Left ventricle myocardium superior (tissue), 1 donor: ENCODE measurements around the gene KIF6. TPM values are rescaled to one million over a fixed set of nuclear protein-coding genes. Genes with fewer than 3 reads are reported as not detected.
"Not testable (repeated sequence)": the region's sequence is repeated elsewhere in the genome, so short reads cannot be mapped to it uniquely, and the experiment has no call there.

ENCODE experiments used
- ATAC-seq: fragments of 200-7000 bp; cut with Tn5 transposase; one replicate; pipeline ENCODE4 v1.9.1; 2020; ENCODE audit warnings: mild to moderate bottlenecking, moderate library complexity
- DNase-seq: peaks from one replicate; pipeline ENCODE4 v3.0.0-alpha.2; 2020
- intact Hi-C: fragments of 100-400 bp; cut with micrococcal nuclease; formaldehyde crosslinking; loops from one replicate; pipeline ENCODE4 v1.11.0; 2022
- total RNA-seq: library from RNA; stranded (reverse); fragmentation: NEBNext Ultra II Directional; extraction: Animal tissue kit (Norgen Biotek cat#: 25700); gene quantifications from one replicate; pipeline ENCODE4 v1.2.1, GENCODE V29; 2021
- donor health status: DM: no; HTN: yes; CAD: no; lungs with severe emphysema.

The KIF6 gene
- total RNA-seq, 1 donor from 2014 or later: 0.12 TPM

DNA sequence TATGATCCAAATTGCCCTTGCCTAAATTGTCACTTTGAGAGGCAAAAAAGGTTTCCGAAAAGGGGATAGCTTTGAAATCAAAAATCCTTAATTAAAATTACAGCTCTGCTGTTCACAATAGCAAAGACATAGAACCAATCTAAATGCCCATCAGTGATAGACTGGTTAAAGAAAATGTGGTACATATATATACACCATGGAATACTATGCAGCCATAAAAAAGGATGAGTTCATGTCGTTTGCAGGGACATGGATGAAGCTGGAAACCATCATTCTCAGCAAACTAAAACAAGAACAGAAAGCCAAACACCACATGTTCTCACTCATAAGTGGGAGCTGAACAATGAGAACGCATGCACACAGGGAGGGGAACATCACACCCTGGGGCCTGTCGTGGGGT lies 1.9 kb downstream of the KIF6 start:
- DNase-seq, intact Hi-C loops, ATAC-seq: not testable (repeated sequence)

- no peak for ATAC-seq
- no peak for DNase-seq
- intact Hi-C loops: no loop called here
These were observed 10.4 kb downstream of the KIF6 start for GRCh38 chr6:39714802-39715201.

DNA sequence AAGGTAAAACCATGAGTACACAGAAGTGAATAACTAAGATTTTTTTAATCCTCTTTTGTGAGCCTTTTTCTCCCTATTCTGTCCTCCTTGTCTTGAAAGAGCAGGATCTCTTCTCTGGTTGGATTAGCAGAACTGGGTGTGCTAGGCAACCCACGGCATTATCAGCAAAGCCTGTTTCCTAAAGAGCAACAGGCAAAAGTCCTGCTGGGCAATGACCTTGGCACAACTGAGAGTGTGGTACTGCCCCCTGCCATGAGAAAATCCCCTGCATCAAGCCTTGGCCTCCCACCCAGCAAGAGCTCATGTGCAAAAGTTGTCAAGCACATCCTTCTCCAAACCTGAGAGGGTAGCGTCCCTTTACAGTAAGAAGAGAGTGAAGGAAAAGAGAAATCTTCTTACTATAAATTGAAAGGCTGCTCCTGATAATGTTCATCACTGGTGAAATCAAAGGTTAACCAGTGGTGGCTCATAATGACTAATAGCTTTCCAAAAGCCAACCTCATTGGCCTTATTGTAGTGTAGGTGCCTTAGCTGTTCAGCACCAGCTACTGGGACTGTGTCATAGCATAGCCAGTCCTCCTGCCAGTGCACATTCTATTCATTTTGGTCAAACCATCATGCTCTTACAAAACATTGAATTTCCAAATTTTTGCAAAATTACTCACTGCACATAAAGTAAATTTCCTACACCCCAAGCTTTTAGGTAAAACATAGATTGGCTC lies 17.1 kb downstream of the KIF6 start:
- DNase-seq (no peak), ATAC-seq (no peak)
- intact Hi-C loops: no loop called here

DNA sequence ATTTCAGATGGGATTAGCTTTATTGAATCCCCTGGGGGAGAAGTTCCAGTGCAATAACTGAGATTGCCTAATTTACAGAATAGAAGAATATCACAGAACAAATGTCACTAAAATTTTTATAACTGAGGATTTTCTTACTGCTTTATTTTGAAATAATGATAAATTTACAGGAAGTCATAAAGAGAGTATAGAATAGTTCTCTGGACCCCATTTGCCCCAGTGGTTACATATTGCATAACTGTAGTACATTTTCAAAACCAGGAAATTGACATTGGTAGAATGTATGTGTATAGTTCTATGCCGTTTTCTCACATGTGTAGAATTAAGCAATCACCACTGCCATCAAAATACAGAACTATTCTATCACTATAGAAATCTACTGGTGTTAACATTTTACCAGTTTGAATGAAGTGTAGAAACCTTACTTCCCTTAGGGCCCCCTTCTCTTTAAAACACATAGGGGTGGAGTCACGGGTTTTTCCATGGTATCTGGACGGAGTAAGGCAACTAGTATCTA lies 18.3 kb downstream of the KIF6 start:
- intact Hi-C loops: no loop called here
- no peak for DNase-seq
- ATAC-seq: no peak

DNA sequence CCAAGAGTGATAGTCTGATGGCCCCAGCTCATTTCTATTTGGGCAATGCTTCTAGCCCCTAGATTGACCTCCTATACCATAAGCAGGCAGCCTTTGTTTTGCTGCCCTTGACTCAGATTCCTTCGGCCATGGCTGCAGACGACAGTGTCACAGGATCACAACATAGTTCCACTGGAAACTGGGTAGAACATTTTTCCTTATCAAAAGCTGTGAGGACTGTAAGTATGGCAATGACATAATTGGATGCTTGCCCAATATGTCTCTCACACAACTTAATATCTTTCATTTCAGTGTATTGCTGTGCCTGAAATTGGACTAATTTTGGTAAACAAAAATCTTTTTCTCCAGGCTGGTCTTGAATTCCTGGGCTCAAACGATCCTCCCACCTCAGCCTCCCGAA lies 22.9 kb downstream of the KIF6 start:
- DNase-seq (no peak), ATAC-seq (no peak)
- intact Hi-C loops: no loop called here

GRCh38 chr6:39700362-39700761 lies 24.8 kb downstream of the KIF6 start:
- ATAC-seq (no peak), DNase-seq (no peak)
- intact Hi-C loops: no loop called here

- DNase-seq: no peak
- ATAC-seq: no peak
- intact Hi-C loops: no loop called here
These were observed 26.4 kb downstream of the KIF6 start for GRCh38 chr6:39698789-39699188.

DNA sequence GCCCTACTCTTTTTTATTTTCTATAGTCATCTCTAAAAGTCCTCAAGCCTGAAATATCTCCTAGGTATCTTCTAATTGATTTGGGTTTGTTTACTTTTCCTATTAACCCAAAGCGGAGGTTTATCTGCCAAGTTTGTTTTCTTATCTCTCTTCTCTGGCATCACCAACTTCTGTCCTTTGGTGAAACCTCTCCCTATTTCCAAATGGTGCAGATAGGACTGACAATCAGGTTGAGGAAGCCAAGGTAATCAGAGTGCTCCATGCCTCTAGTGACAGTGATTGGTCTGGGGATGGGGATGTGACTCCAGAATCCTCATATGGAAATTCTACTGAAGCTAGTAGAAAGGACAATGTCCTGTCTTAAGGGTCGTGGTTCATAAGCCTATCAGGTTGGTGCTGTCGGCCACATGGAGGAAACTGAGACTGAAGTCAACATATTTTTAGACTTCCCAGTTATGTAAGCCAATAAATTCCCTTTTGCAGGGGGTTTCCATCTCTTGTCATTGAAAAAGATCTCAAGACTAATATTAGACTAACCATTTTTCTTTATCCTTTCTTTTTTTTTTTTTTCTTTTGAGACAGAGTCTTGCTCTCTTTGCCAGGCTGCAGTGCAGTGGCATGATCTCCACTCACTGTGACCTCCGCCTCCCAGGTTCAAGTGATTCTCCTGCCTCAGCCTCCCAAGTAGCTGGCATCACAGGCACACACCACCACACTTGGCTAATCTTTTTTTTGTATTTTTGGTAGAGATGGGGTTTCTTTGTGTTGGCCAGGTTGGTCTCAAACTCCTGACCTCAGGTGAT lies 28.0 kb downstream of the KIF6 start:
- ATAC-seq (no peak), DNase-seq (no peak)
- intact Hi-C loops: no loop called here

DNA sequence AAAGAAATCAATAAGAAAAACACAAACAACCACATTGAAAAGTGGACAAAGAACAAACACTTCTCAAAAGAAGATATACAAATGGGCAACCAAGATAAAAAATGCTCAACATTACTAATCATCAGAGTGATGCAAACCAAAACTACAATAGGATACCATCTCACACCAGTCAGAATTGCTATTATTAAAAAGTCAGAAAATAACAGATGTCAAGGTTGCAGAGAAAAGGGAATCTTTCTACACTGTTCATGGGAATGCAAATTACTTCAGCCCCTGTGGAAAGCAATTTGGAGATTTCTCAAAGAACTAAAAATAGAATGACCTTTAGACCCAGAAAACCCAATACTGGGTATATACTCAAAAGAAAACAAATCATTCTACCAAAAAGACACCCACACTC lies 29.8 kb downstream of the KIF6 start:
- DNase-seq (no peak), ATAC-seq (no peak)
- intact Hi-C loops: no loop called here

DNA sequence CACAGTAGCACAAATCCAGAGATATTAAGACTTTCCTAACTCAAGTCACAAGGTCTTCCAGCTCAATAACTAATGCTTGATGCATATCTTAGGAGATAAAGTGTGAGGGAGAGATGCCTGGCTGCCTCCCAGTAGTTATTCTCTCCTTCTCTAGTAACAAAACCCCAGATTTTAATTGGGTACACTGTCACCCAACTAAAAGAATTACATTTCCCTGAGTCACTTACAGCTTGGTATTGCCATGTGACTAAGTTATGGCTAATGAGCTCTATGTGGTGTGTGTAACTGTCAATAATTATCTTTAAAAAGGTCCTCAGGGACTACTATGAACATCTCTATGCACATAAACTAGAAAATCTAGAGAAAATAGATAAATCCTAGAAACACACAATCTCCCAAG lies 32.0 kb downstream of the KIF6 start:
- DNase-seq (no peak), ATAC-seq (no peak)
- intact Hi-C loops: no loop called here

- ATAC-seq (no peak), DNase-seq (no peak)
- intact Hi-C loops: no loop called here
These were observed 36.7 kb downstream of the KIF6 start for GRCh38 chr6:39688494-39688893.

DNA sequence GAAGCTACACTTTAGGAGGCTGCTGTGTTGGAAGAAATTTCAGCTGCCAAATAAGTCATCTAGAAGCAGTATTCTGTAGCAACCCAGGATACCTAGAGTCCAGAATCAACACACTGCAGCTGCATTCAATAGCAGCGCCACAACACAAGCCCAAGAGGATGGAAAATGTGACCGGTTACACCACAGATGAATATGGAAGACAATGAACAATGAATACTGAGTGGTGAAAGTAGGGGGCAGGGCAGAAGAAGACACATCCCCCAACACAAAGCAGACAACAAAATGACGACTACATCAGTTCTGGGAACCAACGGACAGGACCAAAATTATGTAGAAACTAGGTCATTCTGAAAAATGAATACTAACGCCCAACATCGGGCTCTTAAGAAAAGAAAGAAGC lies 38.2 kb downstream of the KIF6 start:
- intact Hi-C loops: no loop called here
- ATAC-seq (no peak), DNase-seq (no peak)

DNA sequence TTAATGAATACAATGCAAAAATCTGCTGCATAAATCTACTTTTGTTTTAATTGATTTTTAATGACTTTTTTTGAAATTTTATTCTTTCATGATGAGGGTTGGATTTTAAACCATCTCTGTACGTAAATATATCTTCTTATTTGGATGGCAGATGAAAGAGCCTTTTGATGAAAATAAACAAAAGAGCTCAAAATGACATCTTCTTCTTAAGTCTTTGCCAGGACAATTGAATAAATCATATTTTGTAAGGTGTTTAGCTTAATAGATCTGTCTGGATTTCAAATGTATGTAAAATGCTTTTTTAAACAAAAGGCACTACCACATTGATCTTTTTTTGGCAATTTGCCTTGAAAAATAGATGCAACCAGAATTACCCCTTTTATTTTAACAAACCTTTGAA lies 39.3 kb downstream of the KIF6 start:
- DNase-seq (no peak), ATAC-seq (no peak)
- intact Hi-C loops: no loop called here

DNA sequence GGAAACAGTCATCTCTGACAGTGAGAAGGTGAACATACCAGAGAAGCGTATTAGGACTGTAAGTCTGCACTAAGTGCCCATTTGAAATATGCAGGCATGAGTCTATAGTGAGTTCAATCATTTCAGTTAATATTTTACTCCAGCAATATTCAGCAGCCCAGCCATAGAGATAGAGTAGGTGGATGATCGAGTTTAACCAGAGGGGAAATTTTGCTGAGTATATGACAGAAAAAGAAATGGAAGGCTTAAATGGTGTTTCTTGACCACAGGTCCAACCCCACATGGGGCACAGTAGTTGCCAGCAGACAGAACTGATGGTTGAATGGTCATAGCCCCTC lies 39.8 kb downstream of the KIF6 start:
- DNase-seq (no peak), ATAC-seq (no peak)
- intact Hi-C loops: no loop called here

GRCh38 chr6:39684790-39685488 lies 40.3 kb downstream of the KIF6 start:
- intact Hi-C loops: no loop called here
- ATAC-seq: no peak

DNA sequence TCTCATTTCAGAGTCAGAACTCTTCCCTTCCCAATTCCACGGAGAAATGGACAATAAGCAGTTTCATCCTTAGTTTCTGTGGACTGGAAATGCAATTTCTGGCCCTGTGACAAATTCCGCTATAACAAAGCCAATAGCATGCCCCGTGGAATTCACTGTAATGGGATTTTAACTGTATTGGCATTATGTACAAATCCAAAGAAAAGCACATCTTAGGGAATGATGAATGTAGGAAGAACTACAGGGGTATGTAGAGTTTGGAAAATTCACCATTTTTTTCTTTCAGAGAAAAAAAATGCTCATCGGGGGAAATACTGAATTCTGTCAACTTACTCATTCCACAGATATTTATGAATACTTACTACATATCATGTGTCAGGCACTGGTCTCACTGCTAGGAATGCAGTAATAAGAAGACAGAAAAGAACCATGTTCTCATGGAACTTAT lies 43.5 kb downstream of the KIF6 start:
- intact Hi-C loops: no loop called here
- ATAC-seq (no peak), DNase-seq (no peak)

More at GRCh38 chr6:39684790-39685488, 40.3 kb downstream of the KIF6 start:
- no peak for DNase-seq

DNA sequence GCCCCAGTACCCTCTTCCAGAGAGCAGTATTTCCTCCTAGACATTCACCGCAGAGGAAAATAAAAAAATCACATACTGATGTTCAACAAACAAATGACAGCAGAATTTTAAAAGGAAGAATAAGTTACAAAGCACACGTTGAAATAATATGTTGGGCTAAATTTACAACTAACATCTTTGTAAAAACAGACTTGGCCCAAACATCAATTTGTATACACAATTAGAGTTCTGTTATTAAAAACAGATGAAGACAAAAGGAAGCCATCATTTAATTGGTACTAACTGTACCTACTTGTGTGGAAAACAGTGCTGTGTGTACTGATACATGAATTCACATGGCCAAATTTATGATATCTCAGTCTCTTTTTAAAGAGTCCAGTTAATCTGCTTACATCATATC lies 46.3 kb downstream of the KIF6 start:
- intact Hi-C loops: no loop called here
- ATAC-seq: no peak

GRCh38 chr6:39677318-39677717 lies 47.9 kb downstream of the KIF6 start:
- DNase-seq, ATAC-seq, intact Hi-C loops: not testable (repeated sequence)

More for the DNA sequence above, 46.3 kb downstream of the KIF6 start:
- DNase-seq: no peak

DNA sequence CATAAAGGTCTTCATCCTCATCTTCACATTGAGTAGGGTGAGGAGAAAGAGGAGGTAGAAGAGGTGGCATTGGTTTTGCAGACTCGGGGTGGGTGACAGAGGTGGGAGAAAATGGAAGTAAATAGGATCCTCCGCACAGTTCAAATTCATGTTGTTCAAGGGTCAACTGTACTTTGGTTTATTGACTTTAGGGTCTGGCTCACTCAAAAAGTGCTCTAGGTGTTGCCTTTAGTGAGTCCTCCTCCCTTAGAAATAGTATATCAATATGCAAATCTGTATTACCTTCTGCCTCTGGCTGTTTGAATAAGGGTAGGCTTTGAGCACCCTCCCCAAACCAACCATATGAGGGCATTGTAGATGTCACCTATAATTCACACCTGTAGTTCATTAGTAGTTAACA lies 54.7 kb downstream of the KIF6 start:
- ATAC-seq: no peak
- intact Hi-C loops: no loop called here
- no peak for DNase-seq

- ATAC-seq (no peak), DNase-seq (no peak)
- intact Hi-C loops: no loop called here
These were observed 55.2 kb downstream of the KIF6 start for GRCh38 chr6:39669973-39670342.
